Small intestine (tissue), 7 donors: Measurements from ENCODE around the gene AIDA. TPM values are rescaled to one million over a fixed set of nuclear protein-coding genes. Genes with fewer than 3 reads are reported as not detected.
A peak's percentile ranks its signal among the peaks of the same experiment; 100 is the strongest.
"Not testable (repeated sequence)": the region's sequence is repeated elsewhere in the genome, so short reads cannot be mapped to it uniquely, and the experiment has no call there.

Experiments
- DNase-seq, 2 donors: peaks; one replicate each; pipeline versions ENCODE4 v3.0.0 to v3.0.0-alpha.2; 2013
- FAIRE-seq: peaks from 2 replicates; lab custom pipeline; 2012; peaks lifted over from hg19 to GRCh38; lab: Jason Lieb, UNC
- H3K27ac ChIP-seq, 3 donors: one replicate each; pipeline ENCODE4 v1.5.1; 2013; ENCODE audit warnings: low read length in 2 of 3, mild to moderate bottlenecking in 2 of 3, control low read depth in 1 of 3, inconsistent platforms in 1 of 3, low read depth in 1 of 3, moderate library complexity in 1 of 3
- H3K27me3 ChIP-seq, 3 donors: one replicate each; pipeline ENCODE4 v1.6.1; 2013; ENCODE audit warnings: low read length in 3 of 3, inconsistent platforms in 1 of 3; ENCODE audit not compliant: control insufficient read depth in 3 of 3, insufficient read depth in 3 of 3
- H3K36me3 ChIP-seq, 3 donors: one replicate each; pipeline ENCODE4 v1.6.1; 2013; ENCODE audit warnings: low read length in 3 of 3, inconsistent platforms in 1 of 3, low read depth in 1 of 3, mild to moderate bottlenecking in 1 of 3, moderate library complexity in 1 of 3; ENCODE audit not compliant: control insufficient read depth in 3 of 3, insufficient read depth in 2 of 3
- H3K4me1 ChIP-seq, 3 donors: one replicate each; pipeline ENCODE4 v1.6.1; 2013; ENCODE audit warnings: low read length in 2 of 3, inconsistent platforms in 1 of 3, low read depth in 1 of 3, mild to moderate bottlenecking in 1 of 3, moderate library complexity in 1 of 3; ENCODE audit not compliant: control insufficient read depth in 3 of 3, insufficient read depth in 2 of 3
- H3K4me3 ChIP-seq, 3 donors: one replicate each; pipeline ENCODE4 v1.5.1; 2013; ENCODE audit warnings: low read length in 3 of 3, control low read depth in 1 of 3, inconsistent platforms in 1 of 3, low read depth in 1 of 3, mild to moderate bottlenecking in 1 of 3, moderate library complexity in 1 of 3
- H3K9me3 ChIP-seq, 2 donors: one replicate each; pipeline ENCODE4 v1.6.1; 2013; ENCODE audit warnings: low read depth in 1 of 2, low read length in 1 of 2; ENCODE audit not compliant: control insufficient read depth in 2 of 2, insufficient read depth in 1 of 2
- WGBS, 3 donors: extraction: QIAGEN DNeasy Blood & Tissue Kit; methylation state at CpG; one replicate each; pipeline ENCODE4 v1.1.7; 2013; 5-methylcytosine and 5-hydroxymethylcytosine counted together
- polyA plus RNA-seq, 4 donors: library from polyadenylated mRNA; stranded (reverse) in 3 of 4; unstranded in 1 of 4; fragments of 200-250 nt in 3 of 4; fragments of 120-200 nt in 1 of 4; gene quantifications; one replicate each; pipeline versions ENCODE4 v1.2.1 to v1.2.3, GENCODE V29; 2013
- donor health status: healthy with polysubstance abuse.
- donor health status: control.
- donor health status: control.
- donor health status: Bipolar disorder and iron deficiency.
- donor health status: healthy.

AIDA gene
- polyA plus RNA-seq, 4 donors = 26.5 to 38.1 (median 30.9) TPM

GRCh38 chr1:222670110-222670509 lies 42.2 kb downstream of the AIDA start:
- Histone ChIP-seq H3K36me3 (peaks cover 8 to 11% (median 10%) of the 10 kb centered on the region in 3 donors), H3K27ac (no peak overlapping the region), H3K9me3 (no peaks in the 10 kb centered on the region), H3K27me3 (no peaks in the 10 kb centered on the region), H3K4me3 (no peak overlapping the region), H3K4me1 (no peaks in the 10 kb centered on the region)
- DNase-seq (no peak), FAIRE-seq (no peak)
- 94 to 95% (median 94%) methylated on average over 1 of the region's 1 CpG for whole genome bisulfite sequencing, 3 donors

GRCh38 chr1:222669107-222669506 lies 43.2 kb downstream of the AIDA start:
- not testable (repeated sequence) for H3K4me3 ChIP-seq, H3K4me1 ChIP-seq, DNase-seq, H3K27me3 ChIP-seq, FAIRE-seq, H3K27ac ChIP-seq, H3K9me3 ChIP-seq
- WGBS, 3 donors = 85 to 92% (median 88%) methylated on average over 1 of the region's 2 CpGs
- H3K36me3 ChIP-seq = peaks cover 8 to 16% (median 15%) of the 10 kb centered on the region in 3 donors

- H3K27ac ChIP-seq, H3K9me3 ChIP-seq, DNase-seq, H3K4me3 ChIP-seq, H3K4me1 ChIP-seq, H3K27me3 ChIP-seq, FAIRE-seq: not testable (repeated sequence)
- no CpG with 5 or more reads among the region's 4 CpGs for WGBS, 3 donors
- H3K36me3 ChIP-seq = peaks cover 13 to 21% (median 17%) of the 10 kb centered on the region in 3 donors
These were observed 44.1 kb downstream of the AIDA start for GRCh38 chr1:222668184-222668583.

DNA sequence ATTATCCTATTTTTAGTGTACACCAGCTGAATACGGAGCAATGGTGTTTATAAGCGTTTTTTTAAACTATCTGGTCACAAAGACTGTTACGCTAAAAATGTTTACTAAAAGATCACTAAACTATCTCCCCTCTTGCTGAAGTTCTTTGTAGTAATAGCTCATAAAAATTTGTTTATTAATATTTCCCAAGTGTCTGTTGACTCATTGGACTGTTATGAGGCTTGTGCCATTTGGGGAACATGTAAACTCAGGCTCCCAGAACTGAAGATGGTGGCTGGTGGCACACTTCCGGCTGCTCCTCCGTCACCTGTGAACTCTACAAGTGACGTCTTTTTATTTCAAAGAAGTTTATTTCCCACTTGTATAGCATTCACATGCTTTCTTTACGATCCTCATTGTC lies 46.3 kb downstream of the AIDA start:
- Histone ChIP-seq H3K27ac (peak overlapping the region in 1 of 3 donors; percentile 38), H3K27me3 (no peaks in the 10 kb centered on the region), H3K36me3 (peaks cover 21 to 34% (median 22%) of the 10 kb centered on the region in 3 donors), H3K4me1 (no peaks in the 10 kb centered on the region), H3K4me3 (no peak overlapping the region), H3K9me3 (no peaks in the 10 kb centered on the region)
- 79 to 89% (median 89%) methylated on average over 7 of the region's 7 CpGs for WGBS, 3 donors
- DNase-seq (no peak), FAIRE-seq (no peak)

DNA sequence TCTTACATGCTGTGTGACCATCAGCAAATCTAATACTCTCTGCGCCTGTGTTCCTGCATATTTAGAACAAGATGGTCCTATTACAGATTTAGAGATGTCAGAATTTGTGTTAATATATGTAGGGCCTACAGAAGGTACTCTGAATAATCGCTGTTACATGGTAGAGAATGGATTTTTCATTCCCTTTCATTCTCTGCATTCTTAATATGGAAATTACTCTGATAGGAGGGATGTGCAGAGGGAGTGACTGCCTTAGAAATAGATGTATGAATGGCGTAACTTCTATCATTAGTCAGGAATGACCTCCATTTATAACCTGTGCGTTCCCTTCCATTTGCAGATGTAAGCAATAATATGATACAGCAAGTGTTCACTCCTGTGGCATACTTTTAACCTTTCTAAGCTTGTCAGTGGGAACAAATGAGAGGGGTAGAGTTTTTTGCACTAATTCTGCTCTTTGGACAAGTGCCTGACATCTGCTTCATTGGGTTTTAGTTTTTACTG lies 48.8 kb downstream of the AIDA start:
- Histone ChIP-seq H3K9me3 (no peaks in the 10 kb centered on the region), H3K27ac (no peak overlapping the region), H3K36me3 (peaks cover 27 to 42% (median 27%) of the 10 kb centered on the region in 3 donors), H3K27me3 (no peaks in the 10 kb centered on the region), H3K4me3 (no peak overlapping the region), H3K4me1 (no peaks in the 10 kb centered on the region)
- WGBS, 3 donors = 98 to 99% (median 98%) methylated on average over 4 of the region's 4 CpGs
- DNase-seq (no peak), FAIRE-seq (no peak)

GRCh38 chr1:222657899-222658298 lies 54.4 kb downstream of the AIDA start:
- Histone ChIP-seq H3K27ac (no peak overlapping the region), H3K4me3 (no peak overlapping the region), H3K36me3 (peaks cover 15 to 30% (median 21%) of the 10 kb centered on the region in 3 donors), H3K9me3 (no peaks in the 10 kb centered on the region), H3K4me1 (peaks cover 0 to 2% (median 0%) of the 10 kb centered on the region in 3 donors), H3K27me3 (no peaks in the 10 kb centered on the region)
- DNase-seq = no peak
- 76 to 91% (median 89%) methylated on average over 2 of the region's 2 CpGs for WGBS, 3 donors
- no peak for FAIRE-seq

GRCh38 chr1:222656391-222657155 lies 55.7 kb downstream of the AIDA start:
- Histone ChIP-seq H3K36me3 (peaks cover 12 to 27% (median 17%) of the 10 kb centered on the region in 3 donors), H3K9me3 (no peaks in the 10 kb centered on the region), H3K4me1 (peaks cover 0 to 2% (median 0%) of the 10 kb centered on the region in 3 donors), H3K27me3 (no peaks in the 10 kb centered on the region), H3K4me3 (no peak overlapping the region), H3K27ac (no peak overlapping the region)
- FAIRE-seq (no peak), DNase-seq (no peak)
- 93 to 99% (median 97%) methylated on average over 2 of the region's 2 CpGs for WGBS, 3 donors

DNA sequence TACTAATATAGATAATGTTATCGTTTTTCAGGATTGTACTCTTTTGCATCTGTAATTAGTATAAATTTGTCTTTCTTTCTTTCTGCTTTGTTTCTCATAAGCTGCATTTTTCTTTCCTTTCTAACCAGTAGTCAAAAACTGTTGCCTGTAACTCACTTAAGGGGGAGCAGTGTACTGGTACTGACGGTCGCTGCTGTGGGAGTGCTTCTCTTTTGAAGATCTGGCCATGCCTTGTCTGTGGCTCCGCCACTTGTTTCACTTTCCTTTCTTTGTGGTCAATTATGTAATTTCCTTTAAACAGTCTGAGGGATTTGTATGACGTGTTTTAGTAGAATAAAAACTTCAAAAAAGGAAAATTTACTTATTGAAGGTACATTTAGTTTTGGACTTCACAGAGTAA lies 57.4 kb downstream of the AIDA start:
- H3K27ac ChIP-seq = no peak overlapping the region
- H3K4me3 ChIP-seq = no peak overlapping the region
- H3K36me3 ChIP-seq = peaks cover 10 to 22% (median 12%) of the 10 kb centered on the region in 3 donors
- peak; percentile 53 for FAIRE-seq
- peaks cover 0 to 2% (median 0%) of the 10 kb centered on the region in 3 donors for H3K4me1 ChIP-seq
- peak; percentile 5 to 60 for DNase-seq
- 48 to 65% (median 56%) methylated on average over 5 of the region's 5 CpGs for WGBS, 3 donors
- H3K27me3 ChIP-seq = no peaks in the 10 kb centered on the region
- H3K9me3 ChIP-seq = no peaks in the 10 kb centered on the region
